GM12875 (cell line): ENCODE results near the gene POLN.
A peak's percentile ranks its signal among the peaks of the same experiment; 100 is the strongest.

Experiments used
- H3K4me3 ChIP-seq: one replicate; pipeline ENCODE4 v1.5.1; 2011; ENCODE audit warnings: low read depth, low read length, control low read depth
- CTCF ChIP-seq: IDR thresholded peaks from 2 replicates; pipeline ENCODE4 v1.5.1; 2011; ENCODE audit warnings: low read depth, mild to moderate bottlenecking, control low read depth, inconsistent platforms, low read length, moderate library complexity, borderline replicate concordance; ENCODE audit not compliant: insufficient read depth

The POLN gene

GRCh38 chr4:2186133-2186864 is 55.6 kb downstream of the POLN start:
- peak; percentile 31; the same call in 1 of the 2 replicates for TF ChIP-seq CTCF
- no peak overlapping the region for H3K4me3 ChIP-seq

- TF ChIP-seq CTCF, result no peak
- H3K4me3 ChIP-seq, result no peak overlapping the region
Observed at GRCh38 chr4:2183394-2183793, 58.5 kb downstream of the POLN start.

- TF ChIP-seq CTCF, result no peak
Observed at GRCh38 chr4:2182994-2183393, 58.9 kb downstream of the POLN start.

GRCh38 chr4:2180410-2180809 is 61.5 kb downstream of the POLN start:
- TF ChIP-seq CTCF, result no peak
- no peak overlapping the region for H3K4me3 ChIP-seq

More at GRCh38 chr4:2182994-2183393, 58.9 kb downstream of the POLN start:
- no peak overlapping the region for H3K4me3 ChIP-seq

- no peak for TF ChIP-seq CTCF
Observed at GRCh38 chr4:2179717-2180116, 62.2 kb downstream of the POLN start.

GRCh38 chr4:2178986-2179385 is 62.9 kb downstream of the POLN start:
- no peak for TF ChIP-seq CTCF
- H3K4me3 ChIP-seq, result no peak overlapping the region

More at GRCh38 chr4:2179717-2180116, 62.2 kb downstream of the POLN start:
- H3K4me3 ChIP-seq, result no peak overlapping the region

- no peak for TF ChIP-seq CTCF
- H3K4me3 ChIP-seq, result no peak overlapping the region
Observed at GRCh38 chr4:2177443-2178093, 64.4 kb downstream of the POLN start.
